ENCODE data around the gene ARRDC3. TPM values are rescaled to one million over a fixed set of nuclear protein-coding genes. Genes with fewer than 3 reads are reported as not detected.
A peak's percentile ranks its signal among the peaks of the same experiment; 100 is the strongest.

Gene ARRDC3
- total and polyA plus RNA-seq, 11 donors, result 3.3 to 53.6 (median 8.9) TPM

DNA sequence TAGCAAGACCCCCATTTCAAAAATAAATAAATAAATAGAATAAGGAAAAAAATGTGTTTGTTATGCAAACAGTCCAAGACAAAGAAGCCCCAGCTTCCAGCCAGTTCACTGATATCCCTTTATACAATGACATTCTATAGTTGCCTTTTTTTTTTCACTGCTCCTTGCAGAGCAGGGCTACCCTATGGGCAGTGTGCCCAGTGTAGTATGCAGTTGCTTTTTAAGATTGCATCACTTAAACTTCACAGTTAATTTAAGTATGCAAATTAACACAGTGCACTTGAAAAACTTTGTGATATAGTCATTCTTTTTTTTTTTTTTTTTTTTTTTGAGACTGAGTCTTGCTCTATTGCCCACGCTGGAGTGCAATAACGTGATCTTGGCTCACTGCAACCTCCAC lies 40.8 kb upstream of the ARRDC3 start:
- Histone ChIP-seq H3K4me3 (no peak overlapping the region), H3K4me1 (no peaks in the 10 kb centered on the region), H3K9me3 (peaks cover 0 to 6% (median 0%) of the 10 kb centered on the region in 12 donors), H3K27me3 (no peaks in the 10 kb centered on the region), H3K27ac (no peak overlapping the region), H3K36me3 (no peaks in the 10 kb centered on the region)
- DNase-seq (no peak), ATAC-seq (no peak)
- WGBS, 4 donors, result 97 to 100% (median 98%) methylated on average over 2 of the region's 2 CpGs
- intact Hi-C loops (cut with DNase I), result loop anchor here in 3 of 10 donors (5.0 to 10.0 kb wide), 3 partner anchors 489 to 562 kb away; no protein-coding TSS in a partner anchor
- TF ChIP-seq, protein P1, sequence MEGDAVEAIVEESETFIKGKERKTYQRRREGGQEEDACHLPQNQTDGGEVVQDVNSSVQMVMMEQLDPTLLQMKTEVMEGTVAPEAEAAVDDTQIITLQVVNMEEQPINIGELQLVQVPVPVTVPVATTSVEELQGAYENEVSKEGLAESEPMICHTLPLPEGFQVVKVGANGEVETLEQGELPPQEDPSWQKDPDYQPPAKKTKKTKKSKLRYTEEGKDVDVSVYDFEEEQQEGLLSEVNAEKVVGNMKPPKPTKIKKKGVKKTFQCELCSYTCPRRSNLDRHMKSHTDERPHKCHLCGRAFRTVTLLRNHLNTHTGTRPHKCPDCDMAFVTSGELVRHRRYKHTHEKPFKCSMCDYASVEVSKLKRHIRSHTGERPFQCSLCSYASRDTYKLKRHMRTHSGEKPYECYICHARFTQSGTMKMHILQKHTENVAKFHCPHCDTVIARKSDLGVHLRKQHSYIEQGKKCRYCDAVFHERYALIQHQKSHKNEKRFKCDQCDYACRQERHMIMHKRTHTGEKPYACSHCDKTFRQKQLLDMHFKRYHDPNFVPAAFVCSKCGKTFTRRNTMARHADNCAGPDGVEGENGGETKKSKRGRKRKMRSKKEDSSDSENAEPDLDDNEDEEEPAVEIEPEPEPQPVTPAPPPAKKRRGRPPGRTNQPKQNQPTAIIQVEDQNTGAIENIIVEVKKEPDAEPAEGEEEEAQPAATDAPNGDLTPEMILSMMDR (IDR thresholded peaks at IDR 0.05), result no peak
- TF ChIP-seq POLR2A (IDR thresholded peaks at IDR 0.05), result no peak

DNA sequence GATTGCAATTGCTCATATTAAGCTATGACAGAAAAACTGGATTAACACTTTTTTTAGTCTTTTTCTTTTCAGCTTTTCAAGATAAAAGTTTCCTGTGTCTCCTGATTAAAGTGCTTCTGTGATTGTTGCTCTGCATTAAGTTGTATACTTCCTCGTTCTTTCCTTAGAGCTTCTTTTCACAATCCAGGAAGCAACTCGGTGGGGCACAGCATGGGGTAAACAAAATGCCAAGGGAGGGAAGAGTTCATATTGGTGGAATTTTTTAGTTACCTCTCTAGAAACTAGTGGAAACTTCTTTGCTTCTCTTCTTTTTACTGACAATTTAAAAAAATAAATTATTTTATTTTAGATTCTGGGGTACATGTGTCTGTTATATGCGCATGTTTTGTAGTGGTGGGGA lies 37.8 kb upstream of the ARRDC3 start:
- Histone ChIP-seq H3K9me3 (peaks cover 0 to 3% (median 0%) of the 10 kb centered on the region in 12 donors), H3K27ac (no peak overlapping the region), H3K4me3 (no peak overlapping the region), H3K27me3 (no peaks in the 10 kb centered on the region), H3K36me3 (no peaks in the 10 kb centered on the region), H3K4me1 (no peaks in the 10 kb centered on the region)
- intact Hi-C loops (cut with DNase I), result loop anchor here in 4 of 10 donors (2.0 to 10.0 kb wide), 4 partner anchors 486 to 559 kb away; no protein-coding TSS in a partner anchor
- WGBS, 4 donors, result 59 to 61% (median 61%) methylated on average over 3 of the region's 3 CpGs
- TF ChIP-seq, protein P1 (IDR thresholded peaks at IDR 0.05), result no peak
- no peak for TF ChIP-seq POLR2A (IDR thresholded peaks at IDR 0.05)
- ATAC-seq, result no peak
- DNase-seq, result no peak

DNA sequence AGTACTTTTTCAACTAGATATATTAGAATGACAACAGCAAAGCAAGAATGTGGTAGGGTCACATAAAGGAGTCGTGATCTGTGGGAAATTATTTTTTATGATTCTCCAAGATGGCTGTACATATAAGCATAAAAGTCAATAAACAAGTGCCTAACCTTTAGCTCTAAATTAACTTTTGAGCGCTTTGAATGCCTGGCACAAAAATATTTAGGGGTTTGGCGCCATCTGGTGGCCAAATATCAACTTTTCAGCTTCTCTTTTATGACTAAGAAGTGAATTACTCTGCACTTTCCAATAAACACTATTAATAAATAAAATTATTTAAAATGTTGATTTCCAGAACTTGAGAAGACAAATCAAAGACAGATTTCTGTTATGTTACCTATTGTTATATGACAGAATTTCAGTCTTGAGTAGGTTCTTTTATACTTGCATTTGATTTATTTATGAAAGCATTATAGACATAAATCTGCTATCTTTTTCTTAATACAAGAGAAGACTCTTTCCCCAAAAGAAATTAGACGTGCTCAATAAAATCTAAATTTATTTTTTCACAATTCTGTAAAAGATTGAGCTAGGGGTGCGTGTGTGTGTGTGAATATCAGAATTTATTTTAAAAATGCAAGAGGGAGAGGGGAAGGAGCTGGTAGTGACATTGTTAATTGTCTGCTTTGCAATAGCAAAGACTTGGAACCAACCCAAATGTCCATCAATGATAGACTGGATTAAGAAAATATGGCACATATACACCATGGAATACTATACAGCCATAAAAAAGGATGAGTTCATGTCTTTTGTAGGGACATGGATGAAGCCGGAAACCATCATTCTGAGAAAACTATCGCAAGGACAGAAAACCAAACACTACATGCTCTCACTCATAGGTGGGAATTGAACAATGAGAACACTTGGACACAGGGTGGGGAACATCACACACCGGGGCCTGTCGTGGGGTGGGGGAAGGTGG lies 36.7 kb upstream of the ARRDC3 start:
- TF ChIP-seq, protein P1 (IDR thresholded peaks at IDR 0.05), result peak; percentile 69 to 95 (median 83)
- TF ChIP-seq POLR2A (IDR thresholded peaks at IDR 0.05), result no peak
- 54 to 56% (median 55%) methylated on average over 9 of the region's 9 CpGs for WGBS, 4 donors
- ATAC-seq, result no peak

DNA sequence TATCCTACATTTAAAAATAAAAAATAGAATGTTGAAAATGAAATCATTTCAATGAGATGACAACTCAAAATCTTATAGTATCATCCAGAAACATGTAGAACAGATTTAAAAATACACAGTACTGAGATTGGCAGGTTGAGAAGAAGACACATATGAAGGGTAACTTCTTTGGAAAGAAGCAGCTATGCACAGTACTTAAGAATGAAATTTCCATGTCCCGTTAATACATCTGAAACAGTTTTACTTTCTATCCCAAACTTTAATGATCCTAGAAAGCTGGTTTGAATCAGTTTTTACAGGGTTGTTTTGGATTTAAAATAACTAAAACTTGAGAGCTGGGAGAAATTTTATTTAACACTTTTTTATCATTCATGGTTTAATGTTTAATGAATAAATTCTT lies 36.0 kb upstream of the ARRDC3 start:
- no peak for DNase-seq
- intact Hi-C loops (cut with DNase I), result loop anchor here in 9 of 10 donors (1.0 to 10.0 kb wide), 10 partner anchors 318 to 552 kb away; no protein-coding TSS in a partner anchor
- WGBS, 4 donors, result 86 to 93% (median 89%) methylated on average over 1 of the region's 1 CpG
- ATAC-seq, result no peak
- H3K4me1 ChIP-seq, result no peaks in the 10 kb centered on the region
- H3K27me3 ChIP-seq, result no peaks in the 10 kb centered on the region
- peaks cover 0 to 3% (median 0%) of the 10 kb centered on the region in 12 donors for H3K9me3 ChIP-seq
- no peak overlapping the region for H3K4me3 ChIP-seq
- no peaks in the 10 kb centered on the region for H3K36me3 ChIP-seq
- TF ChIP-seq POLR2A (IDR thresholded peaks at IDR 0.05), result no peak
- TF ChIP-seq, protein P1 (IDR thresholded peaks at IDR 0.05), result no peak
- no peak overlapping the region for H3K27ac ChIP-seq

More for the DNA sequence above, 36.7 kb upstream of the ARRDC3 start:
- DNase-seq, result peak in 4 of 5 donors; percentile 36 to 57 (median 46)
- no peaks in the 10 kb centered on the region for H3K27me3 ChIP-seq
- no peak overlapping the region for H3K4me3 ChIP-seq
- H3K4me1 ChIP-seq, result no peaks in the 10 kb centered on the region
- intact Hi-C loops (cut with DNase I), result loop anchor here (1.0 to 10.0 kb wide), 11 partner anchors 319 to 558 kb away; no protein-coding TSS in a partner anchor
- H3K36me3 ChIP-seq, result no peaks in the 10 kb centered on the region
- peaks cover 0 to 3% (median 0%) of the 10 kb centered on the region in 12 donors for H3K9me3 ChIP-seq
- H3K27ac ChIP-seq, result no peak overlapping the region

Measured in heart left ventricle (tissue), 16 donors.